Motor neuron (in vitro differentiated cells): ENCODE measurements around the gene FUZ. TPM values are rescaled to one million over a fixed set of nuclear protein-coding genes. Genes with fewer than 3 reads are reported as not detected.

Source experiments
- ATAC-seq, 8 experiments: fragments of 200-7000 bp; cut with Tn5 transposase; replicated peaks in 6 of 8; 2 replicates each; pipeline ENCODE4 v1.8.0; 2021; ENCODE audit warnings: mild to moderate bottlenecking in 8 of 8, moderate library complexity in 8 of 8
- H3K27ac ChIP-seq, 2 donors: fragments of 250-450 bp; sonication (Bioruptor Pico); 2 replicates each; pipeline ENCODE4 v1.9.0; 2021; ENCODE audit warnings: antibody characterized with exemption in 2 of 2, mild to moderate bottlenecking in 2 of 2, moderate library complexity in 1 of 2
- H3K4me1 ChIP-seq, 2 donors: fragments of 250-450 bp; sonication (Bioruptor Pico); replicated peaks in 1 of 2; 2 replicates each; pipeline ENCODE4 v1.6.1; 2021; ENCODE audit warnings: antibody characterized with exemption in 2 of 2, mild to moderate bottlenecking in 2 of 2, moderate library complexity in 1 of 2
- H3K4me3 ChIP-seq, 5 donors: fragments of 250-450 bp; sonication (Bioruptor Pico); 2 replicates each; pipeline ENCODE4 v1.9.0; 2021; ENCODE audit warnings: antibody characterized with exemption in 5 of 5, mild to moderate bottlenecking in 5 of 5, moderate library complexity in 4 of 5
- WGBS, 10 experiments: fragments of 450-650 bp; shearing (Covaris generic); methylation state at CpG; one replicate each; pipeline ENCODE4 v1.0.0; 2022; 5-methylcytosine and 5-hydroxymethylcytosine counted together
- in situ Hi-C, 9 experiments: fragments of 400-800 bp; cut with MboI; loops; one replicate each; pipeline ENCODE4 v1.15.0; 2021; ENCODE audit warnings: low sequenced_read_pairs in 9 of 9, low pct_unique_long_range_greater_than_20kb in 2 of 9; ENCODE audit not compliant: unreplicated experiment in 9 of 9
- total RNA-seq, 8 experiments: library from RNA; unstranded; fragments of 300-600 nt; gene quantifications; 2 replicates each; pipeline versions ENCODE4 v1.2.3 to v1.2.4, GENCODE V29; 2022

Gene FUZ
- total RNA-seq, 8 experiments from 2014 or later = 9.9 to 27.1 (median 16.2) TPM

GRCh38 chr19:49774969-49775368 lies 38.1 kb downstream of the FUZ start:
- WGBS, 10 experiments = 89 to 100% (median 97%) methylated on average over 1 to 5 of the region's 8 CpGs; no CpG with 5 or more reads in 3 of the 10 experiments
- no peak overlapping the region for H3K27ac ChIP-seq
- in situ Hi-C loops = no loop called here

GRCh38 chr19:49773663-49774350 lies 39.3 kb downstream of the FUZ start:
- 10 to 100% (median 78%) methylated on average over 1 to 5 of the region's 8 CpGs; no CpG with 5 or more reads in 1 of the 10 experiments for WGBS, 10 experiments
- Histone ChIP-seq H3K4me1 (no peaks in the 10 kb centered on the region), H3K4me3 (no peak overlapping the region), H3K27ac (no peak overlapping the region)
- ATAC-seq = peak in 3 of 8 experiments; percentile 69 to 80 (median 79)
- in situ Hi-C loops = no loop called here

More at GRCh38 chr19:49774969-49775368, 38.1 kb downstream of the FUZ start:
- Histone ChIP-seq H3K4me3 (no peak overlapping the region), H3K4me1 (no peaks in the 10 kb centered on the region)
- no peak for ATAC-seq

GRCh38 chr19:49772850-49773432 lies 40.2 kb downstream of the FUZ start:
- Histone ChIP-seq H3K27ac (no peak overlapping the region), H3K4me3 (no peak overlapping the region), H3K4me1 (peaks cover 2 to 5% of the 10 kb centered on the region in 2 donors)
- WGBS, 10 experiments = 67 to 100% (median 91%) methylated on average over 1 to 3 of the region's 10 CpGs; no CpG with 5 or more reads in 4 of the 10 experiments
- in situ Hi-C loops = no loop called here
- ATAC-seq = peak in 3 of 8 experiments; percentile 14 to 16 (median 15)

GRCh38 chr19:49771674-49772139 lies 41.4 kb downstream of the FUZ start:
- in situ Hi-C loops = no loop called here
- Histone ChIP-seq H3K4me3 (no peak overlapping the region), H3K27ac (no peak overlapping the region), H3K4me1 (peaks cover 5 to 8% of the 10 kb centered on the region in 2 donors)
- no peak for ATAC-seq
- 83 to 100% (median 92%) methylated on average over 3 to 10 of the region's 13 CpGs; no CpG with 5 or more reads in 1 of the 10 experiments for WGBS, 10 experiments

GRCh38 chr19:49770529-49770928 lies 42.6 kb downstream of the FUZ start:
- WGBS, 10 experiments = 82 to 100% (median 97%) methylated on average over 1 to 6 of the region's 8 CpGs; no CpG with 5 or more reads in 1 of the 10 experiments
- ATAC-seq = no peak
- in situ Hi-C loops = no loop called here
- H3K4me1 ChIP-seq = peaks cover 5 to 12% of the 10 kb centered on the region in 2 donors
- H3K27ac ChIP-seq = no peak overlapping the region
- no peak overlapping the region for H3K4me3 ChIP-seq

- no peak overlapping the region for H3K27ac ChIP-seq
- in situ Hi-C loops = no loop called here
- peaks cover 5 to 13% of the 10 kb centered on the region in 2 donors for H3K4me1 ChIP-seq
- ATAC-seq = no peak
- peak overlapping the region; percentile 63 to 90 (median 77) for H3K4me3 ChIP-seq
- 18 to 80% (median 49%) methylated on average over 1 to 7 of the region's 12 CpGs; no CpG with 5 or more reads in 4 of the 10 experiments for WGBS, 10 experiments
Observed at GRCh38 chr19:49767967-49768581, 45.0 kb downstream of the FUZ start.

GRCh38 chr19:49767381-49767780 lies 45.7 kb downstream of the FUZ start:
- Histone ChIP-seq H3K27ac (peak overlapping the region in 1 of 2 donors; percentile 77), H3K4me1 (peaks cover 5 to 13% of the 10 kb centered on the region in 2 donors), H3K4me3 (peak overlapping the region; percentile 63 to 90 (median 77))
- in situ Hi-C loops = no loop called here
- no peak for ATAC-seq
- WGBS, 10 experiments = 0 to 3% (median 0%) methylated on average over 1 to 6 of the region's 9 CpGs; no CpG with 5 or more reads in 3 of the 10 experiments

- peak in 1 of 8 experiments; percentile 2 for ATAC-seq
Observed at GRCh38 chr19:49766930-49767299, 46.2 kb downstream of the FUZ start, which contains the start of gene AP2A1. Gene AP2A1, plus strand, starts transcription at chr19:49767001. Its CDS starts 133 bp downstream, at chr19:49767134.

GRCh38 chr19:49766007-49766929 lies 46.8 kb downstream of the FUZ start:
- WGBS, 10 experiments = 0 to 25% (median 2%) methylated on average over 1 to 12 of the region's 53 CpGs; no CpG with 5 or more reads in 3 of the 10 experiments
- ATAC-seq = peak; percentile 86 to 93 (median 92)
- peaks cover 5 to 13% of the 10 kb centered on the region in 2 donors for H3K4me1 ChIP-seq
- peak overlapping the region; percentile 81 to 86 for H3K27ac ChIP-seq
- peak overlapping the region; percentile 63 to 90 (median 77) for H3K4me3 ChIP-seq
- in situ Hi-C loops = no loop called here

More at GRCh38 chr19:49766930-49767299, 46.2 kb downstream of the FUZ start, which contains the start of gene AP2A1:
- in situ Hi-C loops = no loop called here
- Histone ChIP-seq H3K4me3 (peak within 1 kb of the TSS; percentile 63 to 90 (median 77)), H3K27ac (peak within 1 kb of the TSS; percentile 81 to 86), H3K4me1 (peaks cover 5 to 13% of the 10 kb centered on the region in 2 donors)
- no CpG with 5 or more reads among the region's 38 CpGs for WGBS, 10 experiments

GRCh38 chr19:49764341-49764740 lies 48.8 kb downstream of the FUZ start:
- no peak for ATAC-seq

GRCh38 chr19:49763230-49763629 lies 49.9 kb downstream of the FUZ start, which contains the start of gene TSKS:
Gene TSKS, minus strand, starts transcription at chr19:49763306. Its CDS starts 59 bp downstream, at chr19:49763247.
- no peak within 1 kb of the TSS for H3K4me3 ChIP-seq
- H3K27ac ChIP-seq = no peak within 1 kb of the TSS
- ATAC-seq = no peak
- WGBS, 10 experiments = 59 to 100% (median 92%) methylated on average over 2 to 3 of the region's 6 CpGs; no CpG with 5 or more reads in 6 of the 10 experiments
- in situ Hi-C loops = no loop called here
- peaks cover 5 to 11% of the 10 kb centered on the region in 2 donors for H3K4me1 ChIP-seq

More at GRCh38 chr19:49764341-49764740, 48.8 kb downstream of the FUZ start:
- in situ Hi-C loops = no loop called here
- Histone ChIP-seq H3K27ac (peak overlapping the region in 1 of 2 donors; percentile 6), H3K4me1 (peaks cover 5 to 13% of the 10 kb centered on the region in 2 donors), H3K4me3 (no peak overlapping the region)
- 79 to 100% (median 100%) methylated on average over 3 to 8 of the region's 8 CpGs; no CpG with 5 or more reads in 5 of the 10 experiments for WGBS, 10 experiments
